GM19035 (cell line): ENCODE results near the gene UAP1L1.

Experiments
- ATAC-seq: cut with Tn5 transposase; IDR thresholded peaks from one replicate; pipeline ENCODE4 v1.9.1; 2021; ENCODE audit not compliant: unreplicated experiment

Gene UAP1L1

DNA sequence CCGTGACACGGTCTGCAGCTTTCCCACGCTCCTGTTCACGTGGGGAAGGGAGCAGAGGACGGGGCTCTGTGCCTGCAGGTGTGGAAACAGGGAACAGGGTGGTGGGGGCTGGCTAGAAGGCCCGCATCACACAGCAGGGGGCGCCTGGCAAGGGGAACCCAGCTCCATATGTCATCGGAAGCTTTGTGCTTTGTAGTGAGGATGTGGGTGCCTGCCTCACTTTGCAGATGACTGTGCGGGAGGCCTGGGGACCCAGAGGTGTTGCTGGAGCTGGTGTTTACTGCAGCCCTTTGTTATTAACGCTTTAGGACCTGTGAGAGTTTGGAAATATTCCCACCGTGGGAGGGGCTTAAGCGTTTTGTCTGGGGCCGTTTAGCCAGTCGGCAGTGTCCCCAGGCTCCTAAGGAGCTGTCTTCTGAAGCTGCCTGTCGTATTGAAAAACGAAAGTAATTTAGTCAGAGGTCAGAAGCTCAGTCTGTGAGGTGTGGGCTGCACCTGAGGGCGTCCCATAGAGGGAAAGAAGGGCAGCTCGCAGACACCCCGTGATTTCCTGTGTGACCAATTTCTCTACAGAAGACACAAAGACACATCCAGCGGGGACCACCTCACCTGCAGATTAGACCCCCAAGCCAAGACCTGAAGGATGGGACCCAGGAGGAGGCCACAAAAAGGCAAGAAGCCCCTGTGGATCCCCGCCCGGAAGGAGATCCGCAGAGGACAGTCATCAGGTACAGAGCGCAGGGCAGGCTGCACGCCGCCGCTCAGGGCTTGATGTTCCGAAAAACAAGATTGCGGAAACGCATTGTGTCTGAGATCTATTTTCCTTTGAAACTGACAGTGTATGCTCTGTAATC, 18.6 kb downstream of the UAP1L1 start:
- peak; percentile 91 for ATAC-seq

DNA sequence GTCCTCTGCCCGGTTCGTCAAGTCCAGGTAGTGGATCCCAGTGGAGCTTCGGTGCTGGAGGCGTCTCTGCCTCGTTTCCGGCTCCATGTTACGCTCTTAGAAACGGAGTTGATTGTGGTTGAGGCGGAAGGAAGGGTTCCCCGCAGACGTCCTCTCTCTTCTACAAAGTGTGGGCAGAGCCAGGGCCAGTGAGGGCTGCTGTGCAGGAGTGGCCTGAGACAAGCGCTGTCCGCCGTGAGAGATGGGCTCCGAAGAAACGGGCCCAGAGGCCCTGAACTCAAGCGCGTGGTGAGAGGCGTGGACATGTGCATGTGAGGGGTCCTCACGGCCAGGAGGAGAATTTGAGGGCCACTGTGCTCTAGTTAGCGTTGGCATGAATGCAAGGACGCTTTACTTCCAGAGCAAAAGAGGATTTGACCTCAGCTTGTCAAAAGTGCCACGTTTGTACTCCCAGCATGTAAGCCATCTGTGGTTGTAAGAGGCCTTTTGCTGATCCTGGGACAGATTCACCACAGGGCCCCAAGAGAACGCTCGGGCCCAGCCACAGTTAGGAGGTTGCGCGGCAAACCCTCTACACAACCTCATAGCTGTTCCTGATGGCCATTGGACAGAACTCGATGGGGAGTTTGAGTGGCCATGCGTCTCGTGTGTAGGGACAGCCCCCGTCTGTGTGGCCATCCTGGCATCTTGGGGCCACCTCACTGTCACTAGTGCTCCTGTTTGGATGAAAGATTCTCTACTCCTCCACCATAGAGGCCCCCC, 19.6 kb downstream of the UAP1L1 start:
- ATAC-seq, result no peak

DNA sequence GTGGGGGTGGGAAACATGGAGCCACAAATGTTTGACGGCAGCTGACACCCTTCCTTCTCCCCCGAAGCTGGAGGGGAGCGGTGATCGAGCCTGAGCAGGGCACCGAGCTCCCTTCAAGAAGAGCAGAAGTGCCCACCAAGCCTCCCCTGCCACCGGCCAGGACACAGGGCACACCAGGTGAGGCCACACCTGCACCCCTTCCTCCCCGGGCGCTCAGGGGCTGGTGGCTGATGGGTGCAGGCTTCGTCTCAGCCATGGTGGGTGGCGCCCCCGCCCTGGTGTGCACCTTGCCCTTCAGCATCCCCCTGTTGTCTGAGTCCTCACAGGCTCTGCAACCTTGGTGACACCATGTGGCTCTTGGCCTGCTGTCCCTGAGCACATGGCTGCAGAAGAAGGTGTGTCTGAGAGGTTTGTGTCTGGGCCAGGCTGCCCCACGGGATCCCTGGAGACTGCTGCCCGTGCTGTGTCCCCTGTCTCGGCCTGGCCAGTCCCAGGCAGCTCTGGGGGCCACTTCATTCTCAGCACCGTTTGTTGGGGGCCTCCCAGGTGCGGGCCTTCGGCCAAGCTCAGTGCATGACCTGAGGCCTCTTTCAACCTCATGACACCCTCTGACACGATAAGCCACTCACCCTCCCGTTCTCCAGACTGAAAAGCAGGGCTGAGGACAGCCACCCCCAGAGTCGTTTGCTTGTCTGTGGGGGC, 20.6 kb downstream of the UAP1L1 start:
- no peak for ATAC-seq

DNA sequence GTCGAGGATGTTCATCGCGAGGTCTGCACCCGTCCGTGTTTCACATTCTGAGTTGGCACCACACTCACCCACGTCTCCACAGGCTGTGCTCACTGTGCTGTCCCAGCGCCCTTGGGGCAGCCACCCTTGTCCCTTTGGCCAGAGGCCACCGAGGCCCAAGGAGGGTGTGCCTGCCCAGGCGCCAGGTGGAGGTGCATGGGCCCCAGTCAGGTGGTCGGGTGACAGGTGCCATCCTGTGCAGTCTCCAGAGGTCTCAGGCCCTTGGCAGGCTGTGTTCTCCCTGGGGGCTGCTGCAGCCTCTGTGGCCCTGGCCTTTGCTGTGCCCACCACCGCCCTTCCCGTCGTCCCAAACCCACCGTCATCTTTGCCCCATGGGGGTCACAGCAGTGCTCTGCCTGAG, 21.9 kb downstream of the UAP1L1 start:
- ATAC-seq, result no peak

DNA sequence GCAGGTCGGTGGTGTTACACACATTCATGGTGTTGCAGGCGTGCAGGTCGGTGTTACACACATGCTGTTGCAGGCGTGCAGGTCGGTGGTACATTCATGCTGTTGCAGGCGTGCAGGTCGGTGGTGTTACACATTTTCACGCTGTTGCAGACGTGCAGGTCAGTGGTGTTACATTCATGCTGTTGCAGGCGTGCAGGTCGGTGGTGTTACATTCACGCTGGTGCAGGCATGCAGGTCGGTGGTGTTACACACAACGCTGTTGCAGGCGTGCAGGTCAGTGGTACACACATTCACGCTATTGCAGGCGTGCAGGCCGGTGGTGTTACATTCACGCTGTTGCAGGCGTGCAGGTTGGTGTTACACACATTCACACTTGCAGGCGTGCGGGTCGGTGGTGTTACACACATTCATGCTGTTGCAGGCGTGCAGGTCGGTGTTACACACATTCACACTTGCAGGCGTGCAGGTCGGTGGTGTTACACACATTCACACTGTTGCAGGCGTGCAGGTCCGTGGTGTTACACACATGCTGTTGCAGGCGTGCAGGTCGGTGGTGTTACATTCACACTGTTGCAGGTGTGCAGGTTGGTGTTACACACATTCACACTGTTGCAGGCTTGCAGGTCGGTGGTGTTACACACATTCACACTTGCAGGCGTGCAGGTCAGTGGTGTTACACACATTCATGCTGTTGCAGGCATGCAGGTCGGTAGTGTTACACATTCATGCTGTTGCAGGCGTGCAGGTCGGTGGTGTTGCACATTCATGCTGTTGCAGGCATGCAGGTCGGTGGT, 26.1 kb downstream of the UAP1L1 start:
- ATAC-seq, result no peak

DNA sequence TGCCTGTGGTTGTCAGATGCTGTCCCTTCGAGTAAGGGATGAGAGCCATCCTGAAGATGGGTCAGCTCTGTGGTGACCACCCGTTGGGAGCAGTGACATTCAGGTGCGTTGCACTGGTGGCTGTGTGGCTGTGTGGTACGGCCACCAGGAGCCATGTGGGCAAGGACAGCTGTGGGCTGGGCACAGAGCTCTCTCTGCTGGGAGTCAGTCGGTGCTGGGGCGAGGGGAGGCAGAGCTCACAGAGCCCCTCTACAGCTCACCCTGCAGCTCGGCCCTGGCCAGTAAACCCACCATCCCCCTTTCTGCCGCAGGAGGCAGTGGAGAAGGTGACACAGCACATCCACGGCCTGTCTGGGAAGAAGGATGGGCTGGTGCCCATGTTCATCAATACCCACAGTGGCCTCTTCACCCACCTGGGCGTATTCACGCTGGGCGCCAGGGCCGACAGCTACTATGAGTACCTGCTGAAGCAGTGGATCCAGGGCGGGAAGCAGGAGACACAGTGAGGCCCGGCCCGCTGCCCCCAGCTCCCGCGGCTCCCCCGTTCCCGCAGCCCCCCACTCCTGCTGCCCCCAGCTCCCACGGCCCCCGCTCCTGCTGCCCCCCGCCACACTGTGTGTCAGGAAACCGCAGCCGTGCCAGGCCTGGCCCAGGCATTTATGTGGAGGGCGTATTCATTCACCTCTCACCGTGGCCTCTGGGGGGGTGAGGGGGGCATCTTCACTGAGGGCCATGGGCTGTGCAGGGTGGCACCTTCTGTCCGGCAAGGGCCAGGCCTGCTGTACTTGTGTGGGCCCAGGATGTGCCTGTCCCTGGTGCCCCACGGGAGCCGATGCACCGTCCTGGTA, 28.7 kb downstream of the UAP1L1 start:
- no peak for ATAC-seq

DNA sequence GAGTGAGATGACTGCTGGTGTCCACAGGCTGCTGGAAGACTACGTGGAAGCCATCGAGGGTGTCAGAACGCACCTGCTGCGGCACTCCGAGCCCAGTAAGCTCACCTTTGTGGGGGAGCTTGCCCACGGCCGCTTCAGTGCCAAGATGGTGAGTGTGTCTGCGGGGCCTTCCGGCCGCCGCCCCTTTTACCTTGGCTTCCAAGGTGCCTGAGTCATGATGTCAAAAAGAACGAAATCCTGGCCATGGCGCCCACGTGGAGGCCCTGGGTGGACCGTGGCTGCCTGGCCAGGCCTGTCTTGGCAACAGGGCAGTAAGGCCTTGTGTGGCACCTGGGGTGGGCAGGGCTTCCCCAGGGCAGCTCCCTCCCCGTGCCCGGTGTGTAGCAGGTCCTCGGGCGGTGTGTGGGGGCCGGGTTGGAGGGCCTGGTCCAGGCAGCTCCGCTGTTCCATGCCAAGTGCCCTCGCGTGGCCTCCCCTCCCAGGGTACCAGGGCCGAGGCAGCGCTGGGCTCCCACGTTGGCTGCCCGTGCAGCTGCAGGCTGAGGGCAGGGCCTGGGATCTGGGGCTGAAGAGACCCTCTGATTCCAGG, 29.4 kb downstream of the UAP1L1 start:
- ATAC-seq, result no peak

DNA sequence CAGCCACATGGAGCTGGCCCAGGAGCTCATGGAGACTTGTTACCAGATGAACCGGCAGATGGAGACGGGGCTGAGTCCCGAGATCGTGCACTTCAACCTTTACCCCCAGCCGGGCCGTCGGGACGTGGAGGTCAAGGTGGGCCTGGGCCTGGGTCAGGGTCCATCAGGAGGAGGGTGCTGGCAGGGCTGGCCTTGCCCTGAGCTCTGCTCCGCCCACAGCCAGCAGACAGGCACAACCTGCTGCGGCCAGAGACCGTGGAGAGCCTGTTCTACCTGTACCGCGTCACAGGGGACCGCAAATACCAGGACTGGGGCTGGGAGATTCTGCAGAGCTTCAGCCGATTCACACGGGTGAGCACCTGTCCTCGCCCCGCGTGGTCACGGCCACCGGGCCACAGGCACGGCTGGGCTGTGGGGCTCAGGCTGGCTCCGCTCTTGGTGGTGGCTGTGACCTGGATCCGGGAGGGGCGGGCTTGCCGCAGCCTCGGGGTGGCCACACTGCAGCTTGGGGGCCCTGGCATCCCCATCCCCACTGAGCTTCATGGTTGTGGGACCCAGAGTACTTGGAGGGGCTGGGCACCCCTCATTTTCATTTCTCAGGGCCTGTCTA, 30.1 kb downstream of the UAP1L1 start:
- no peak for ATAC-seq

DNA sequence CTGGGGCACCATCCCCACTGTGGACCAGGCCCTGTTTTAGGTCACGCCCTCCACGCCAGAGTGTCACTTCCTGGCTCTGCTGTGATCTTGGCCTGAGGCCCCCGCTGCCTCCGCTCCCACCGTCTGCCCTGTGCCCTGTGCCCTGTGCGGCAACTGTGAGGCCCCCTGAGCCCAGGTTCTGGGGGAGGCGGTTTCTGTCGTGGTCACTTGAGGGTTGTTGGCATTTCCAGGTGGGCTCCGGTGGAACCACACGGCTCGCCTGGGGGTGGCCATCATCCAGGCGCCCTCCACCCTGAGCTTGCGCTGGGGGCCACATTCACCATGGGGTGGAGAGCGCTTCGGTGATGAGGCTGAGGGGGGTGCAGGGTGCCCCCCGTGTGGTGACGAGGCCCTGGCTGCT, 30.7 kb downstream of the UAP1L1 start:
- no peak for ATAC-seq

DNA sequence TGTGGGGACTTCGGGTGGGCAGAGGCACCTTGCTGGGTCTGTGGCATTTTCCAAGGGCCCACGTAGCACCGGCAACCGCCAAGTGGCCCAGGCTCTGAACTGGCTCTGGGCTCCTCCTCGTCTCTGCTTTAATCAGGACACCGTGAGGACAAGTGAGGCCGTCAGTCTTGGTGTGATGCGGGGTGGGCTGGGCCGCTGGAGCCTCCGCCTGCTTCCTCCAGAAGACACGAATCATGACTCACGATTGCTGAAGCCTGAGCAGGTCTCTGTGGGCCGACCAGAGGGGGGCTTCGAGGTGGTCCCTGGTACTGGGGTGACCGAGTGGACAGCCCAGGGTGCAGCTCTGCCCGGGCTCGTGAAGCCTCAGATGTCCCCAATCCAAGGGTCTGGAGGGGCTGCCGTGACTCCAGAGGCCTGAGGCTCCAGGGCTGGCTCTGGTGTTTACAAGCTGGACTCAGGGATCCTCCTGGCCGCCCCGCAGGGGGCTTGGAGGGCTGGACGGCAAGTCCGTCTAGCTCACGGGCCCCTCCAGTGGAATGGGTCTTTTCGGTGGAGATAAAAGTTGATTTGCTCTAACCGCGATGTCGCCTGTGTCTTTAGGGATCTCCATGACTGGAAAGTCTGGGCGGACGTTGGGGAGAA, 31.4 kb downstream of the UAP1L1 start:
- ATAC-seq, result no peak

DNA sequence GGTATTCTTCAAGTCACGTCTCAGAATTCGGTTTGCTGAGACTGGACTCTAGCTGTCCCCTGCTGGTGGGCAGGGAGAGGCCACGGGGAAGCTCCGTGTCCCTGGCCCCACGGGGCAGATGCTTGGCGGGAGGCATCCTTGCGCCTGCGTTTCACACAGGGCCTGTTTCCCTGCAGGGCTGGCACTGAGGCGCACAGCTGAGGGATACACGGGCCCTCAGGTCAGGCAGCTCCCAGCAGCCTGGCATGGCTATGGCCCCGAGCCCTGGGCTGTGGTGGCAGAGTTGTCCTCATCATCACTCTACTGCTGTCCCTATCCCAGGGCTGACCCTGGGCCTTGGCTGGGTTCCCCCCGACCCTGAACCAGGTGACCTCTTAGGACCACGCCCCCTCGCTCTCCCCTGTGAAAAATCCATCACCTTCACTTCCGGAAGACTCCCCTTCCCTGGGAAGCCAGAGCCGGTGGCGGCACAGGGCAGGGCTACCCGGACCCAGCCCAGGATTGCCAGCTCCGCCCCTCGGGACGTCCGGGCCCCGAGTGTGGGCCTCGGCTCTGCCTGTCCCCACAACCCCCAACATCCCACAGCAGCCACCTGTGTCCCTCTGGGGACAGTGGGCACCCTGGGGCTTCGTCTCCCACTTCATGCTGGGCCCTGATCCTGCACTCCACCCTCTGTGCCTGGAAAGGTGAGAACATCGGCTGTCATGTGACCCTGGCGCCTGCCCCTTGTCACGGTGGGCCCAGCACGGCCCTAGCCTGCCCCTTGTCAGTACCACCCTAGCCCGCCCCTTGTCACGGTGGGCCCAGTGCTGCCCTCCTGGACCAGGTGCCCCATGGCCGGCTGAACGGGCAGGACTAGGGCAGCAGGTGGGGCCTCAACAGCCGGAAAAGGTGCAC, 32.2 kb downstream of the UAP1L1 start:
- ATAC-seq, result no peak

DNA sequence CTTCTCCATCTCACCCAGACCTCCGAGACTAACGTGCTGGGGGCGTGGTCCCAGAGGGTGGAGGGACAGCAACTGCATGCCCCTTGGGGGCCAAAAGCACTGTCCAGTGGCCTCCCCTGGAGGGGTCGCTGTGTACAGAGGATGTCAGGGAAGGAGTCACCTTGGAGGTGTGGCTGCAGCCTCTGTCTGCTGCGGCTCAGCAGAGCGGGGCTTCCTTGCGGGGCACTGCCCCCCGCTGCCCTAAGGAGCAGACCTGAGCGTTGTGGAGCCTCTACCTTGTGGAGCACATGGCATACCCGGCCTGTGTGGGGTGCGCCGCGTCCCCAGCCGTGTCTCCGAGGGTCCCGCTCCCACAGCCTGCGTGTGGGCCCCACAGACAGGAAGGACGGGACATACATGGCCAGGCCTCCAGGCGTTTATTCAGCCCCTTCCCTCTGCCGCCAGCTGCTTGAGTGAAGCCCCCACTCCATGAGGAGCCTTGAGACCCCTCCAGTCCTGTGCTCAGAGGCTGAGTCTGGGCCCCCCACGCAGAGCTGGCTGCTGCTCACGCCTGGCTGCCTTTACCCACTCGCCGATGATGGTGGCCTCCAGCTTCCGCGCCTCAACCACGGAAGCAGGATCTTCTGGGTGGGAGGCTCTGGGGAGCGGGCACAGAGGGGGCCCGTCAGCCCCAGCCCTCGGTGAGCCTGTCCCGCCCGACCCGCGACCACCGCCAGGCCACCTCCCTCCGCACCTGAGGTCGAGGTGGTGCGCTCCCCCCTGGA, 33.0 kb downstream of the UAP1L1 start:
- ATAC-seq, result no peak

DNA sequence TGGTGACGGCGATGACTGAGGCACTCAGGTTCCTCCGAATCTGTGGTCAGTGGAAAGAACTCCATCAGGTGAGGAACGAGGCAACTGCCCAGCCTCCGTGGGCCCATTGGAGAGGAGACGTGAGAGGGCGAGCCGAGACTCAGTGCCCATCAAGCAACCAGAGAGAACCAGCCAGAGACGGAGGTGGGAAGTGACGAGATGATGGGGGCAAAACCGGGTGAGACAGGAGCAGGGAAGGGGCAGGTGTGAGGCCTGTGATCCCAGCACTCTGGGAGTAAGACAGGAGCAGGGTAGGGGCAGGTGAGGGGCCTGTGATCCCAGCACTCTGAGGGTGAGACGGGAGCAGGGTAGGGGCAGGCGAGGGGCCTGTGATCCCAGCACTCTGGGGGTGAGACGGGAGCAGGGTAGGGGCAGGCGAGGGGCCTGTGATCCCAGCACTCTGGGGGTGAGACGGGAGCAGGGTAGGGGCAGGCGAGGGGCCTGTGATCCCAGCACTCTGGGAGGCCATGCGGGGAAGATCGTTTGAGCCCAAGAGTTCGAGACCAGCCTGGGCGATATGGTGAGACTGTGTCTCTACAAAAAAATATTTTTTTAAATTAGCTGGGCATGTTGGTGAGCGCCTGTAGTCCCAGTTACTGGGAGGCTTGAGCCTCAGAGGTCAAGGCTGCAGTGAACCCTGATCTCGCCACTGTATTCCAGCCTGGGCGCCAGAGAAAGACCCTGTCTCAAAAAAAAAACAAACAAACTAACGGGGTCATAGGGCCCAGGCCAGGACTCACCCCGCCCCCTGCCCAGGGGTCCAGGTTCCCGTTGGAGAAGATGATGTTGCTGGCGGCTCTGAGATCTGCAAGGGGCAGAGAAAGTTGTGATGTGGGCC, 33.8 kb downstream of the UAP1L1 start:
- no peak for ATAC-seq

DNA sequence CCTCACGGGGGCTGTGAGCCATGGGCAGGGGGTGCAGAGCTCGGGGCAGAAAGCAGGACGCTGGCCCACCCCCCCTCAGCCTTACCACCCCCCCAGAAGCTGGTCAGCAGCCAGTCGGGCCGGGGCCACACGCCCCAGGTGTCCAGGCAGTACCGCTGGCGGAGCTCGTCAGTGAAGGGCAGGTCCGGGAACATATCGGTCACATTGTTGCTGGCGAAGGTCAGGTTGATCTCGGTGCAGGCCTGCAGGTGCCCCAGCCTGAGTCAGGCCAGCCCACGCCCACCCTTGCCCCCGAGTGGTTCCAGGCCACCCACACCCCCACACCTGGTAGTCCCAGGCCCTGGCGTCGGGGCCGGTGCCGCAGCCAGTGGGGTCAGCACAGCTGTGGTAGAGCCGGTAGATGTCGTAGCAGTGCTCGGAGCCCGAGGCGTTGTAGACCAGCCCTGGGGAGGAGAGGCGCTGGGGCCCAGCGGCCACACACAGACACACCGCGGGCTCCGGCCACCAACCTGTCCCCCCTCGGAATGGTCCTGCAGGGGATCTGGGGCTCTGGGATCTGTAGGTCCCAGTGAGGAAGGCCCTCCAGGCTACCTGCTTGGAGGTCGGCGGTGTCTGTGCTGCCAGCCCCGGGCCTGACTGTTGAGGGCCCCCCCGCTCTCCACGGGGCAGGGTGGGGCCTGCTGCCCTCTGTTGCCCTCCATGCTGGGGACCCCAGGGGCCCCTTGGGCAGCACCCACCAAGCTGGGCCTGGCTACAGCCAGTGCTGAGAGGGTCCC, 34.7 kb downstream of the UAP1L1 start:
- no peak for ATAC-seq
